GM21723 (cell line): ENCODE measurements around the gene GLI3.

Experiments
- ATAC-seq: cut with Tn5 transposase; IDR thresholded peaks from one replicate; pipeline ENCODE4 v1.9.1; 2021; ENCODE audit warnings: mild to moderate bottlenecking, moderate library complexity; ENCODE audit not compliant: unreplicated experiment

GLI3 gene

DNA sequence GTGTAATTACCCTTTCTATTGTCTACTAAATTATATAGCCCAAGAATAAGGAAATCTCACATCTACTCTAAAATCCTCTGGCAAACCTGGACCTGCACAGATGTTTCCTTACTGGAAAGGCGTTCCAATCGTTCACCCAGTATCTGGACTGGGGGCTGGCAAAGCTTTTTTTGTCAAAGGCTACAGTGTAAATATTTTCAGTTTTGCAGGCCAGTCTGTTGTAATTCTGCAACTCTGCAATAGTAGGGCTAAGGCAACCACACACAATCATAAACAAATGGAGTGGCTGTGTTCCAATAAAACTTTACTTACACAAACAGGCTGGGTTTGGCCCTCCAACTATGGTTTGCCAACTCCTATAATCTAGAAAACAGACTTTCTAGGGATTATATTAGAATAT is 56.2 kb downstream of the GLI3 start:
- ATAC-seq: no peak

DNA sequence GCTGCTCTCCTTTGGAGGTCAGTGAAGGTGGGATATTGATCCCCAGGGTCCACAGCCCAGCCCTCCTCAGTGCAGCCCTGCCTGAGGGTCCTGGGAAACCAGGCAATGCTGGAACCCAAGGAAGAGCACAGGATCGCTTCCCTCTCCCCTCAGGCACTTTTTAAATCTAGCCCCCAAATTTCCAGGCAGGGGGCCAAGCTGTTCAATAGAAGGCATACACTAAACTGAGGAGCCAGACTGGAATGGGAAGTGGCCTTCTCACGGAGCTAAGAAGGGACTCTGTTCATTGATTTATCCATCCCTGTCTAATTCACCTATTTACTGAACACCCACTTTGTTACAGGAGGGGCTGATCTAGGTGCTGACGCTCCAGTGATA is 60.3 kb downstream of the GLI3 start:
- ATAC-seq: no peak

DNA sequence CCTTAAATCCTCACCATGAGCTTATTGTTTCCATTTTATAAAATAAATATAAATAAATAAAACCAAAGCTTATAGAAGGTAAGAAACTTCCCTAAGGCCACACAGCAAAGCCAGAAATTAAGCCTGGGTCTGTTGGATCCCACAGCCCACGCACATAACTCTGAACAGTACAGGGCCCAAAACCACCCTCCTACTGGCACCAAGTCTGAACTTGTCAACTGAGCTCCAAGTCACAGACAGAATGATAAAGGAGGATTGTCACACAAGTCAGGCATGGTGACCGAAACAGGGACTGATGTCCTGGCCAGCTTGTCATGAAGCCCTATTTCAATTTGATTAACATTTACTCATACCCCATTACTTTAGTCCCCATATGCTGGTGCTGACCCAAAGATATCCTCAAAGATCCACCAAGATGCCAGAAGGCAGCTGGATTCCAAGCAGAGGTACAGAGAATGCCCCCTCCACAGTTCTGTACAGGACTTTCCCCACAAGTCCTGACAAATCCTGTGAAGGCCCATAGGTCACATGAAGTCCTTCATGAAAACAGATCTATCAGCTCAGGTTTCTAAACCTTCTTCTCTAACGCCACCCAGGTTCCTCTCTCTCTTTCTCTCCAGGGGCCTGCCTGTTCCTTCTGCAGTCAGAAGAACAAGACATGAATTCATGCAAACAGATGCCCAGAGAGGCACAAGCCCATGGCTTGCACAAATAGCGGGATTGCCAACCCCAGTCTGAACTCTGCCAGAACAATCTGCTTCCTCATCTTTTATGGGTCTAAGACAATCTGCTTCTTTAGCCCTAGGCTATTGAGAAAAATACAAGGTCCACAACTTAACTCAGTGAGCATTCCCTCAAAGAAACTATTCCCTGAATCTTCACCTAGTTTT is 60.9 kb downstream of the GLI3 start:
- ATAC-seq: no peak

DNA sequence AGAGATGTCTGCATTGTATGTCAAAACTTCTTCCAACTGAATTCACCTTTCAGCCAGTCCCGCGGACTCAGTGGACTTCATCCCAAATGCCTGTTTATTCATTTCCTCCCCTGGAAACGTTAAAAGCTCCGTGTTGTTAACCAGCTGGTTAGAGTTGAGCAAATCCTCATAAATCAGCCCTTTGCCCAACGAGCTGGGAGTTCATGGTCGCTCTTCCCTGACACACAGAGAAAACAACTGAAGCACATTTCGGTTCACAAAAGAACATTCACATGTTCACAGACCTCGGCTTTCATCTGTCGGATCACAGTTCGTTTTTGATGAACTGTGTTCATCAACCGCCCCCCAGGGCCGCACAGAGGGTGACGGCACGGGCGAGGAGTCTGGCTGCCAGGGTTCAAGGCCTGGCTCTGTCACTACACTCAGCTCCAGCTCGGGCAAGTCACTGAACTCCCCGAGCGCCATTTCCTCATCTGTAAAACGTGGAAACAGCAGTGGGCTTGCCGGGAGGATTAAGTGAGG is 62.6 kb downstream of the GLI3 start:
- ATAC-seq: no peak

DNA sequence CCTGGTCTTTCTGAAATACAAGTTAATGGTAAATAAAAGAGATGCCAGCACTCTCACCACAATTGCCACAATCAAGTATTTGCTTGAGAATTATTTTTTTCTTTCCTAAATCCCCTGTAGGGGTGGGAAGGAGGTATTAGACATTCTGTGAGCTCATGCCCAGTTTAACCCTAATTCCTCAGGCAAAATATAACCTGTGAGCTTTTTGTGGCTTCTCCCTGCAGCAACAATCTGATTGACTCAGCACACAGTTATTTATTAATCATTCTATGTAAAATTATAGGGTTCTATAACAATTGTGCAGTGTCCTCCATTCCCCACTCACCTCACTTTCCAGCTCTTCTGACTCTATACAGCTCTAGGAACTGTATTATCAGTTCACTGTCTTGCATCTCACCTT is 66.3 kb downstream of the GLI3 start:
- ATAC-seq: no peak

DNA sequence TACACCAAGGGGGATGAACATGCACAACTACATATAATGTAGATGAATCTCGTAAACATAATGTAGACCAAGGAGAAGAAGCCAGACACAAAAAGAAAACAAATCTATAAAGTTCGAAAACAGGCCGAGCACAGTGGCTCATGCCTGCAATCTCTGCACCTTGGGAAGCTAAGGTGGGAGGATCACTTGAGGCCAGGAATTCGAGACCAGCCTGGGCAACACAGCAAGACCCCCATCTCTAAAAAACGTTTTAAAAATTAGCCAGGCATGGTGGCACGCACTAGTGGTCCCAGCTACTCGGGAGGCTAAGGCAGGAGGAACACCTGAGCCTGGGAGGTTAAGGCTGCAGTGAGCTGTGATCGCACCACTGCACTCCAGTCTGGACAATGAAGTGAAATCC is 68.5 kb downstream of the GLI3 start:
- no peak for ATAC-seq

DNA sequence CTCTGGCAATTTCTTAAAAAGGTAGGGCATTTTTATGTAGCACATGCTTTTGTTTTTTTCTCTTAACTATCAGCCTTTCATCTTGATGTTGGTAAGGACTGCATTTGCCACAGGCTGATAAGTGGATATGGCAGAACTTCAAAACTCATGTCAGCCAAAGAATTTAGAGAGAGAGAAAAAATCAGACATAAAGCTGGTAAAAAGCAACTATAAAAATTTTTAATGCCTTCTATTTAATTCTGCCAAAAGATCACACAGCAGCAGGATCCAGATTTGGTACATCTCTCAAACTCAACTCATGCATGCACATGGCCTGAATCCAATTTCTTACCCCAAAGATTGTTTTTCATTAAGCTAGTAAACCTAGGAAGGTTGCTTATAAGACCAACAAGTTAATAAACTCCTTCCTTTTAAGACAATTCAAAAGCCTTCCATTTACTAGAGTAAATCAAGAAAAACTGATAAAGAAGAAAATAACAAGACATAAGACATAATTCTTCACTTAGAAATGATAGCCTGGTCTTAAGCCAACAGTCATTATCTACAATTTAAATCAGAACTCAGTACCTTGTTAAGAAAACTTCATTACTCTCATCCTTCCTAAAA is 69.3 kb downstream of the GLI3 start:
- ATAC-seq: no peak

DNA sequence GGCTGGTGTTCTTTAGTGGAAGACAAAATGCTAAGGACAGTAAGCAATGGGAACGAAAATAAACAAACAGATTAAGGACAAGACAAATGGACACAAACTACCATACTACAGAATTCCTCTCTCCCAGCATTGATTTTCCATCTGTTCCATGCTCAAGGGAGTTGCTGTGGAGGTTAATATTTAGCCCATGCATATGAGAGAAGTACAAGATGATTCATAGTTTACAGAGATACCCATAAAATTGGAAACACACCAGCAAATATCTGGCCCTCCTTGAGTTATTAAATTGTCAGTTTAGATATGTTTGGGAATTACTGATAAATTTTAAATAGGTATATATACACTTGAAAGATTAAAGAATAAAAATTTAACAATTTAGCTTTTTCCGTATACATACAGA is 69.8 kb downstream of the GLI3 start:
- ATAC-seq: no peak

DNA sequence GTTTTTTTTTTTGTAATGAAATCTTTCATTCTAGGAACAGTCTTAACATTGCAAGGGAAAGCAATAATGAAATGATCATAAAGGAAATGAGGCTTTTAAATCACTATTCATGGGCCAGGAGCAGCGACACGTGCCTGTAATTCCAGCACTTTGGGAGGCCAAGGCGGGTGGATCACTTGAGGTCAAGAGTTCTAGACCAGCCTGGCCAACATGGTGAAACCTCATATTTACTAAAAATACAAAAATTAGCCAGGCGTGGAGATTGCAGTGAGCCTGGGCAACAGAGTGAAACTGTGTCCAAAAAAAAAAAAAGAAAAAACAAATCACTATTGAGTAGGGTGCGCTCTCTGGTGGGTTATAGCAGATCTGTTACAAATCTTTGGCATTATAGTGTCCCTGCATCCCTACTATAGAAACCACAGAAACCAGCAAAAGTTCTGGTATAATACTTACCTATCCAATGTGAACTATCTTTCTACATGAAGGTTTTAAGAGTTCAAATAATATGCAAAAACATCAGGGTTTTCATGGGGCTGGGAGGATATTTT is 72.1 kb downstream of the GLI3 start:
- ATAC-seq: no peak

DNA sequence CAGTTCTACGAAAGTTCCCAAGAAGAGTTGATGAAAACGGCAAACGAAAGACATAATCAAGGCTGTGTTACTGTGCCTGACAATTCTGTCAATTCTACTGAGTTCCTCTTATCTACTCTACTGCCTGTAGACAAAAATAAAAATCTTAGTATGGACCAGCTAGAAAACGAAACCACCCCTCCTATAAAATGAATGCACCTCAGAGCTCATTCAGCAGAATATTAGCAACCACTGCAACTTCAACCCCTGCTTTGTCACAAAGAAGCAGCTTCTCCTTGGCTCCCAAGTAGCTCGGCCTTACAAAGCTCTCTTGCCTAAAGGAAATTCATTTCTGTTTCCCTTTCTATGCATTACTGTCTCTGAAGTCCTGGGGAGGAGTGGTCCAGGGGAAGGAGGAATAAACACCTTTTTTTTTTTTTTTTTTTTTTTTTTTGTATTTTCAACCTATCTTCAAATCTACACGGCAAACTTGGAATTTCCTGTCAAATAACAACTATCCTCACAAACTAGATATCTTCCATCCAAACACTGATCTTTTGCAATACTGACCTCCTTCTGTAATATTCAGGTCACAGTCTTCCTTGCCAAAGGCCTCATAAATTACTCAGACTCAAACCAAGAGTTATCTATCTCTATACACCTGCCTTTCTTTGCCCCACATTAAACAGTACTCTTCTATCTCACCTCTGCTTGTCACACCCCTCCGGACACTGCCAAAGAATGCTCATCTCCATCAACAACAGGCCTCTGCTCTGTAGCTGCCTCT is 74.3 kb downstream of the GLI3 start:
- no peak for ATAC-seq

DNA sequence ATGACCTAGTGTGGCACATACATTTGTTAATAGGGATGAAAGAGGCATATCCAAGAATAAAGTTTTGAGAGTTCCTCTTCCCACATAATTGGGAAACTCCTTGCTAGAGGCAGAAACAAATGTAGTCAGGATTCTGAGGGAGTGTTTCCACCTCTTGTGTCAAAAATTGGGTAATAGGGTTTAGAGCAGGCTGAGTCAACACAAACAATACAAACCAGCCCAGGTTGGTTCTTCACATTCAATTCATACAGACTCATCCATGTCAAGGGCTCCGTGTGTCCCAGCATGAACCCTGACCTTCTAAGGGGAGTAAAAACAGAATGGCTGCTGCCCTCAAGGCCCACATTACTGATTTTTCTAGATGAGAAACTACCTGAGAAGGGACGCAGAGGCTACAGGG is 75.3 kb downstream of the GLI3 start:
- no peak for ATAC-seq

DNA sequence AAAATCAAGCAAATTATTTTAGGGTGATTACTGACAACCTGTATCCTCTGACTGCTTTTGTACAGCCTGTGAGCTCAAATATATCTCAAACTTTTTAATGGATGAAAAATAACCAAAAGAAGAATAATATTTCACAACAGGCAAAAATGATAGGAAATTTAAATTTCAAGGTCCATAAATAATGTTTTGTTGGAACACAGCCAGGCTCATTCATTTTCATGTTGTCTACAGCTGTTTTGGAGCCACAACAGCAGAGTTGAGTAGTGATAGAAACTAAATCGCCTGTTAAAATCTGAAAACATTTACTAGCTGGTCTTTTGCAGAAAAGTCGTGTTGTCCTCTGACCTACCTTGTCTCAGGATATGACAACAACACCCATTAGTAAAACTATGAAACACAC is 75.9 kb downstream of the GLI3 start:
- ATAC-seq: no peak

DNA sequence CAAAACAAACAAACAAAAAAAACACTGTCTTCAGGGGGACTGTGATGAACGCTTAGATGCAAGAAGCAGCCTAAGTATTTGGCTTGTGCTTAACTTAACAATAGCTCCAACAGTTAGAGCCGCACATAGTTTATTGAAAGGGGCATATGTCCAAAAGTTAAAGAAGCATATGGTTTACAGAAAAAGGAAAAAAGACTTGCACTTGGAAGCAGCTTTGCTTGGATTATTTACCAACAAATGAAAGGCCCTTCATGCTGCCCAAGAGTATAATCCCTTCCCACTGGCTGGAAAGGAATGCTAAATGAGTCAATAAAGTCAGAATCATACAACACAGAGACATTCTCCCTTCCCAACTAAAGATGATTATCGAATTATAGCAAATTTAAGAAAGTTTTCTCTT is 77.9 kb downstream of the GLI3 start:
- no peak for ATAC-seq

DNA sequence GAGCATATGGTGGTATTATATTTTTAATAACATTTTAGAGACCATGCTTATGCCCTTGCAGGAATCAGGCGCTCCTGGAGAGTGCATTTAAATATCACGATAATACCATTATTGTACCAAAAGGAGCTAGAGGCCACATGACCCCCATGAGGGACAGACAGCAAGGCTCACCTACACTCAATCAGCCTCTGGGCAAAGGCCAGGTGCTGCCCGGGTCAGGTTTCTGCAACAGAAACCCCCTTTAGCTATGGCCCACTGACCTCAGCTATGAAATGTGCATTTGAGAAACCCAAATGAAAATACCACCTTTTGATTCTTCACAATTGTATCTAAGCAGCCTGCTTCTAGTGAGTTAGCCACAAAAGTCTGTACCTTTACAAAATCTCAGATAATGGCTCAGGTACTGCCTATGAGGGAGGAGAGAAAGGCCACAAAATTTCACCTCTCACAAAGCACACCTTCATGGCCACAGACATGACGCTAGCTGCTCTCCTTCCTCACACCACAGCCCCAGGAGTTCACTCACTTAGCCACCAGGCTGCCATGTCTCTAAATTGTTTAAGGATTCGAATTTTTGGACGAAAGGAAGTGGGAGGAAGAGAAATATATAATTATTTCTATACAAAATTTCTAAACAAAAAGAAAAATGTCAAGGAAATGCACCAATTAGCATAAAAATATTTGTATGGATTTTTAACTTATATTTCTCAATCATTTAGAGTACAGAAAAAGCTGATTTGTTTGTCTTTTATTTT is 79.9 kb downstream of the GLI3 start:
- ATAC-seq: no peak

DNA sequence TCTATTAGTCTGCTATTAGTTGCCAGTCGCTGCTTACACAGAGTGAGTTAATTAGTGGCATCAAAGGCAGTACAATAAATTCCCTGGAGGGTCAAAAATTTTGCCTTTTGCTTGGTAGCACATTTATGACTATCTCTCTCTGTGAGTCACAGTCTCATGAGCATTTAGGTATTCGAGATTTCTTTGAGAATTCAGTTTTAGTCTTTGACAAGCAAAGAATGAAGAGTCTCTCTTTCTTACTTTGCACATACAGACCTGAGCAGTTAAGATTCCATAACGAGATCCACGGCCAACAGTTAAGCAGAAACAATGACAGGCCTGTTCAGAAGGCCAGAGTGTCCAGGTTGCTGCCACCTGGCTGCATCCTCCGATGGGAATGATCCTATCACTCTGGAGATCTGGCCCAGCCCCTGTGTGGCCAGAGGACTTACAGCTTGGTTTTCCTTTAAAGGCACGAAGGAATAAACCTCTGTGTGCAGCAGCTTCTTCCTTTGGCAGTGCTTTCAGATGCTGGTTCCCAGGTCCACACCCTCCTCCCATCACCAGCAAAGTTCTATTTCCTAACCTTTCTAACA is 80.6 kb downstream of the GLI3 start:
- no peak for ATAC-seq

DNA sequence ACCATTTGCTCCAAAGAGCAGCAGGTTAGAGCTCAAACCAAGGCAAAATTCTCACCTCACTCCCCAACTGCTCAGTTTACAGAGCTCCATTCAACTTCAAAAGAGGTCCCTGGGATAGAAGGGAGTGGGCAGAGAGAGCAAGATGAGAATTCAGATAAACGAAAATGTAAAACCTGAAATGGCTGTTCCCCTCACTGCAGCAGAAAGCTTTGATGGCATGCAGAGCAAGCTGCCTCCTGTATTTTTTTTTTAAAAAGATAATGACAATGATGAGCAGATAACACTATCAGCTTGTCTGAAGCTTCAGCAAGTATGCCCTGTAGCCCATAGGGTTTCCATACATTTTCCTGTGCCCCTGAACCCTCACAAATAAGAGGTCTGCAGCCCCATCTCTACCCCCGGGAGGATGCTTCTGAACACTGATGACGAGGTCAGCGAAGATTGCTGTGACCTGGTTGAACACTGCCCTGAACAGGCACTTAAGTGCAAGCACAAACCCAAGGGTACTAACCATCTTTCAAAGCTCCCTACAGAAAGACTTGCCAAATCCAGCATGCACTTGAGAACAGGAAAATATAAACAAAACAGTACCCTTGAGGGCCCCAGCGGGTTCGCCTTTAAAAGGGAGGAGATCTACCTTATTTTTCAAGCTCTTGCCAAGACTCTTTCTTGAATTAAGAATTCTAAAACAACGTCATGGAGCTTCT is 81.3 kb downstream of the GLI3 start:
- ATAC-seq: no peak

DNA sequence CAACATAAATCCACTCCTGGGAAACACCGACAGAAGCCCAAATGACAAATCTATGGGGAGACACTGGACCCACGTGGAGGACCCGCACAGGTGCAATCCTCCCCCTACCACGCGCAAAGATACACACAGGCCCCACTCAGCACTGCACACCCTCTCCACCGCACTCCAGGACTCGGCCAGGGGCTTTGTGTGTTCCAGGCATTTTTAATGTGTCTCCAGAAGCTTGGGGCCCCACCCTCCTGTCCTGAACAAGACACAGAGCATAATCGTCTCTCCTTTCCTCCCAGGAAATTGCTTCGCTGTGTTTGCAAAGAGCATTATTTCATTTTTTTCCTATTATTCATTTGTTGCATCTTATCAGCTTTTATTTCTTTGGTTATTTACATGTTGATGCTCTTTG is 82.8 kb downstream of the GLI3 start:
- ATAC-seq: no peak

DNA sequence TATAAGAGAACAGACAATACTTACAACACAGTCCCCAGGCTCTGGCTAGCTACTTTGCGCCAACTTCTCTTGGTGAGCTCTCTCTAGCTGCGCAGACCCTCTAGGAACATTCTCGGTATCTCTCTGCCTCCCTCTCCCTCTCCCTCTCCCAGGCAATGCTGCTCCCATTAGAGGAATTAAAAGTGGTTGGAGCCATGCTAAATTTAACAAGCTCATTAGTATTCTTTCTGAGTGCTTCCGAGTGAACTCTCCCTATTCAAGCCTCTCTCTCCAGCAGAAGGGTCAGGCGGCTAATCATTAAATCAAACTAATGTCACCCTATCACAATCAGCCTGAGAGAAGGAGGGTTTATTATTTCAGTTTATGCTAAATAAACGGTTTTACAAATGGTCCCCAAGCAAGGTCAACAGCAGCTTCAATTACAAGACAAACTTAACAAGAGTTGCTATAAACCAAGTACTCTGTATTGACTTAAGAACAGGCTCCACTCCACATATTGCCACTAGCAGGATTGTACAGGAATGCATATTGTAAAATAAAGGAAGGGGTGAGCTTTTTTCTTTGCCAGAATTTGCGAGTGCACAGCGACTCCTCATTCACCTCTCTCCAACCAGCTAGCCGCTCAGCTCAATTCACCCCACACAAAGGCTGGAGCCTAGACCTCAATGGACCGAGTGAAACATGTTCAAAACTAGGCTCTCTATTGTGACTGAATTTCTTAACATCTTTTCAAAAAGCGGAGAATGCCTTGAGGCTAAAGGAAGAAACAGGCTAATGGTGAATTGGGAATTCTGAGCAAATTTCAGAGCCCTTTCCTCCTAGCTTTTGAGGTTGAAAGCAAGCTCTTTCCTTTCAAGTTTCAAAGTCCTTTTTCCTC is 84.4 kb downstream of the GLI3 start:
- no peak for ATAC-seq

DNA sequence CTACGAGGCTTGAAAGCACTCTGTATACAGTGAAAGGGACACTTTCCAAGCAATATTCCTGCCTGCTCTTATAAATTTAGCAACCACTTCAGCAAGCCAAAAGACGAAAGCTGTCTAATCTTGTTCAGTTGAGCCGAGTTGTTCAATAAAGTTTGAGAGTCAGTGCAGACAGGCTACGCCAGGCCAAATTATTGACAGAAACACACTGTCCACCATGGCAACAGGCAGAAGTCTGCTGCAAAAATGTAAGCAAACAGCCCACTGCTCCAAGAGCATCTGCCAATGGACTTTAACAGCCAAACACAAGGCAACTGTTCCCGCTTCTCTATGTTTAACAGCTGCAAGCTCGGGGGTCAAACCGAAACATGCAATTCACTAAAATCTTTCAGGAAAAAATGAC is 85.7 kb downstream of the GLI3 start:
- no peak for ATAC-seq
